HEK293T (cell line): ENCODE measurements around the gene QPCT.

ENCODE experiments used
- CTCF ChIA-PET: fragments of 350-600 bp; formaldehyde crosslinking; extraction: SDS; loops from one replicate; lab custom pipeline; 2021; ENCODE audit warnings: antibody characterized with exemption, inconsistent platforms; lab: Yijun Ruan, JAX
- POLR2A ChIA-PET: fragments of 350-600 bp; formaldehyde crosslinking; extraction: SDS; loops from one replicate; lab custom pipeline; 2020; ENCODE audit warnings: antibody characterized with exemption, inconsistent platforms; lab: Yijun Ruan, JAX
- DNase-seq: peaks from one replicate; pipeline ENCODE4 v3.0.0; 2012; ENCODE audit warnings: mixed read lengths; ENCODE audit errors: extremely low spot score
- ARNT ChIP-seq: fragments of 450-650 bp; IDR thresholded peaks from 2 replicates; pipeline ENCODE4 v1.6.1; 2017; ENCODE audit warnings: mild to moderate bottlenecking
- BHLHE40 ChIP-seq: fragments of 450-650 bp; IDR thresholded peaks from 2 replicates; pipeline ENCODE4 v1.6.1; 2016; ENCODE audit warnings: mild to moderate bottlenecking, moderate library complexity, borderline replicate concordance
- CTBP1 ChIP-seq: fragments of 450-650 bp; IDR thresholded peaks from 2 replicates; pipeline ENCODE4 v1.6.1; 2016; ENCODE audit warnings: borderline replicate concordance
- ELF4 ChIP-seq: fragments of 450-650 bp; IDR thresholded peaks from 2 replicates; pipeline ENCODE4 v1.6.1; 2017; ENCODE audit warnings: antibody characterized with exemption
- FOXA1 ChIP-seq: fragments of 450-650 bp; IDR thresholded peaks from 2 replicates; pipeline ENCODE4 v1.6.1; 2016; ENCODE audit warnings: mild to moderate bottlenecking
- FOXK2 ChIP-seq: fragments of 450-650 bp; IDR thresholded peaks from 2 replicates; pipeline ENCODE4 v1.6.1; 2016; ENCODE audit warnings: mild to moderate bottlenecking
- FOXM1 ChIP-seq: fragments of 450-650 bp; IDR thresholded peaks from 2 replicates; pipeline ENCODE4 v1.6.1; 2017; ENCODE audit warnings: mild to moderate bottlenecking, borderline replicate concordance
- HDGF ChIP-seq: fragments of 450-650 bp; IDR thresholded peaks from 2 replicates; pipeline ENCODE4 v1.6.1; 2017; ENCODE audit warnings: antibody characterized with exemption, borderline replicate concordance
- L3MBTL2 ChIP-seq: fragments of 450-650 bp; conservative IDR thresholded peaks from 2 replicates; pipeline ENCODE4 v1.6.1; 2016; ENCODE audit warnings: mild to moderate bottlenecking
- LEF1 ChIP-seq: fragments of 450-650 bp; IDR thresholded peaks from 2 replicates; pipeline ENCODE4 v1.6.1; 2017; ENCODE audit warnings: mild to moderate bottlenecking, borderline replicate concordance
- NFRKB ChIP-seq: fragments of 450-650 bp; IDR thresholded peaks from 2 replicates; pipeline ENCODE4 v1.6.1; 2016; ENCODE audit warnings: mild to moderate bottlenecking, moderate library complexity
- PKNOX1 ChIP-seq: fragments of 450-650 bp; IDR thresholded peaks from 2 replicates; pipeline ENCODE4 v1.6.1; 2016
- SP1 ChIP-seq: fragments of 450-650 bp; IDR thresholded peaks from 2 replicates; pipeline ENCODE4 v1.6.1; 2017
- SUZ12 ChIP-seq: fragments of 450-650 bp; IDR thresholded peaks from 2 replicates; pipeline ENCODE4 v1.6.1; 2016; ENCODE audit warnings: mild to moderate bottlenecking
- TARDBP ChIP-seq: fragments of 450-650 bp; IDR thresholded peaks from 2 replicates; pipeline ENCODE4 v1.6.1; 2016
- ZNF384 ChIP-seq: fragments of 450-650 bp; IDR thresholded peaks from 2 replicates; pipeline ENCODE4 v1.6.1; 2016

Gene QPCT

GRCh38 chr2:37361216-37361815 lies 16.9 kb downstream of the QPCT start:
- TF ChIP-seq TARDBP (no peak), ZNF384 (no peak), HDGF (no peak), BHLHE40 (no peak), NFRKB (no peak), PKNOX1 (no peak), SP1 (no peak), FOXA1 (no peak), LEF1 (no peak), L3MBTL2 (no peak), ELF4 (no peak), FOXK2 (no peak), FOXM1 (no peak), ARNT (no peak), CTBP1 (no peak), SUZ12 (no peak)
- ChIA-PET CTCF (no interaction called here), POLR2A (no interaction called here)
- no peak for DNase-seq

DNA sequence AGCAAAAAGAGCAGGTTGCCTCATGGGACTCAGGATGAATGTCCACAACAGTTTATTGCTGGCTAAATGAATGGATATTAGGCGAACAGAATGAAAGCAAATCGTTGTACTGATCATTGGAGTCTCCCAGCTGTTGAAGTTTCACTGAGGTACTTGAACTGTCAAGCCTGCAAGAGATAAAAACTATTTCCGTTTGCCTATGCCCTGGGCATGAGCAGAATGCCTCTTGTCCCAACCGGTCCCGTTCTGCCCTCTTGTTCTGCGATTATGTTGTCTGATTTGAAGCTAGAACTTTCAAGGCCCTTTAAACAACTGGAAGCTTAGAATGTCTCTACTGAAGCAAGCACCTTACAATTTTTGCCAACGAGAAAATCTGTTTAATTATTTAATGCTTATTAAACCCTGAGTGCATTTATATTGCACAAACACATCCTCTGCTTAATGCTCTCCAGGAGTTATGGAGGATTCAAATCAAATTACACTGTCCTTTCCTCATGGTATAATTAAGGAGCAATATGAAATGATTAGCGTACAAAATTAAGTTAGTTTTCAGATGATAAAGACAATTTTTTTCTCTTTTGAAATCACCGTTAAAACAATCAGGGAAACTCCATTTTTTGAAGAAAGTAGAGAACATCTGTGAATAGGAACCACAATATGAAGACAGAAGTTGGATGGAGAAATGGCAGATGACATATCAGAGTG lies 17.7 kb downstream of the QPCT start:
- DNase-seq = no peak
- ChIA-PET POLR2A (no interaction called here), CTCF (interaction anchor here (0.5 kb wide), 1 partner anchor 16 kb away, joined by 3 read pairs; no protein-coding TSS in a partner anchor)
- TF ChIP-seq SP1 (no peak), L3MBTL2 (no peak), ARNT (no peak), HDGF (no peak), ELF4 (no peak), FOXM1 (no peak), FOXA1 (no peak), ZNF384 (no peak), NFRKB (no peak), SUZ12 (no peak), PKNOX1 (no peak), TARDBP (no peak), BHLHE40 (no peak), FOXK2 (no peak), CTBP1 (no peak), LEF1 (no peak)

DNA sequence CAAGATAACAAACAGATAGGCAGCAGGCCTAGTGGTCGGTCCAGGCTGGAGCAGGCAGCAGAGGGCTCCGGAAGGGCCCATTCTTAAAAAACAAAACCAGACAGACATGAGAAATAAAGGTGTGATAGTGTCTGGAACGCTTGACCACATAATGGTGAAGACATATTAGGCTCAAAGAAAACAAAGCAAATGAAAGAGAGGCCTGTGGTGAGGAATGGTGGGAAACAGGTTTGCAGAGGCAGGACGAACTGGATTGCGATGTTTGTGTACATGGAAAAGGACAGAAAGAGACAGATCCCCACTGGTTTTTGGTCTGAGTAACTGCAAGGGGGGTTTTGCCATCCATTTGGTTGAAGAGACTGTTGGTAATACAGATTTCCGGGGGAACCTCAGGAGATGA lies 19.9 kb downstream of the QPCT start:
- ChIA-PET POLR2A (no interaction called here), CTCF (no interaction called here)
- TF ChIP-seq FOXM1 = no peak
- no peak for TF ChIP-seq TARDBP
- TF ChIP-seq CTBP1 = no peak
- TF ChIP-seq ZNF384 = no peak
- TF ChIP-seq SUZ12 = no peak
- no peak for TF ChIP-seq SP1
- DNase-seq = no peak

GRCh38 chr2:37365669-37366068 lies 21.2 kb downstream of the QPCT start:
- CTCF ChIA-PET = no interaction called here
- POLR2A ChIA-PET = no interaction called here
- no peak for DNase-seq
- TF ChIP-seq FOXA1 (no peak), FOXK2 (no peak), SUZ12 (no peak), ELF4 (no peak), NFRKB (no peak), SP1 (no peak)

- ChIA-PET CTCF (no interaction called here), POLR2A (no interaction called here)
- no peak for DNase-seq
- TF ChIP-seq SP1 = no peak
- TF ChIP-seq FOXM1 = no peak
- TF ChIP-seq ARNT = no peak
- TF ChIP-seq HDGF = no peak
- no peak for TF ChIP-seq LEF1
- TF ChIP-seq BHLHE40 = no peak
- TF ChIP-seq FOXA1 = no peak
These were observed 22.3 kb downstream of the QPCT start for GRCh38 chr2:37366773-37367172.

DNA sequence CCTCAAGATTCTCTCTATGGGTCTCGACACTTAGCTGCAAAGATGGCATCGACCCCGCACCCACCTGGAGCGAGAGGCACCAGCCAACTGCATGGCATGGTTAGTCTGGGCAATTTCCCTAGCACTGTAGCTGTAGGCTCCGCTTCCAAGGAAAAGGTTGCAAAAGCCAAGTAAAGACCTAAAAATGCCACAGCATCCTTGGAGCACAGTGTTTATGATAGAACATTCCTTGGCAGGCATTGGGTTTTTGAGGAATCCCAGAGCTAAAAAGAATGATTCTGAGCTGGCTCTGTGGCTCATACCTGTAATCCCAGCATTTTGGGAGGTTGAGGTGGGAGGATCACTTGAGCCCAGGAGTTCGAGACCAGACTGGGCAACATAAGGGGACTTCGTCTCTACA lies 22.9 kb downstream of the QPCT start:
- ChIA-PET CTCF (no interaction called here), POLR2A (no interaction called here)
- TF ChIP-seq FOXA1 (no peak), CTBP1 (no peak), TARDBP (no peak), LEF1 (no peak), BHLHE40 (no peak), SUZ12 (no peak), SP1 (no peak), FOXK2 (no peak), PKNOX1 (no peak), FOXM1 (no peak), NFRKB (no peak), ARNT (no peak), ELF4 (no peak), L3MBTL2 (no peak)
- no peak for DNase-seq
